PC-3 (cell line): ENCODE results near the gene TNFRSF19.

Experiments used
- CTCF ChIP-seq: fragments of 300-600 bp; sonication (generic); conservative IDR thresholded peaks from 2 replicates; pipeline ENCODE4 v1.5.1; 2017; ENCODE audit warnings: antibody characterized with exemption, low read depth, mild to moderate bottlenecking, low read length
- EZH2 ChIP-seq: fragments of 300-600 bp; sonication (generic); IDR thresholded peaks from one replicate; pipeline ENCODE4 v1.6.1; 2017; ENCODE audit warnings: antibody characterized with exemption, mild to moderate bottlenecking, low read length; ENCODE audit not compliant: unreplicated experiment
- EZH2phosphoT487 ChIP-seq: fragments of 300-600 bp; sonication (generic); IDR thresholded peaks from 2 replicates; pipeline ENCODE4 v1.6.1; 2018; ENCODE audit warnings: mild to moderate bottlenecking, antibody characterized with exemption, low read length, borderline replicate concordance

- TF ChIP-seq CTCF: no peak
- no peak for TF ChIP-seq EZH2phosphoT487
- TF ChIP-seq EZH2: no peak
Measured at GRCh38 chr13:23692816-23693215, 122.6 kb downstream of the TNFRSF19 start.
